Activated CD8-positive, alpha-beta memory T cell treated with anti-CD3 and anti-CD28 coated beads for 4 hours (primary cell): ENCODE data around the gene SPRY4.
"Not testable (repeated sequence)": the region's sequence is repeated elsewhere in the genome, so short reads cannot be mapped to it uniquely, and the experiment has no call there.

Source experiments
- DNase-seq, 2 donors: peaks; one replicate each; pipeline ENCODE4 v3.0.0-alpha.2; 2020; ENCODE audit warnings: low read depth in 2 of 2

The SPRY4 gene

DNA sequence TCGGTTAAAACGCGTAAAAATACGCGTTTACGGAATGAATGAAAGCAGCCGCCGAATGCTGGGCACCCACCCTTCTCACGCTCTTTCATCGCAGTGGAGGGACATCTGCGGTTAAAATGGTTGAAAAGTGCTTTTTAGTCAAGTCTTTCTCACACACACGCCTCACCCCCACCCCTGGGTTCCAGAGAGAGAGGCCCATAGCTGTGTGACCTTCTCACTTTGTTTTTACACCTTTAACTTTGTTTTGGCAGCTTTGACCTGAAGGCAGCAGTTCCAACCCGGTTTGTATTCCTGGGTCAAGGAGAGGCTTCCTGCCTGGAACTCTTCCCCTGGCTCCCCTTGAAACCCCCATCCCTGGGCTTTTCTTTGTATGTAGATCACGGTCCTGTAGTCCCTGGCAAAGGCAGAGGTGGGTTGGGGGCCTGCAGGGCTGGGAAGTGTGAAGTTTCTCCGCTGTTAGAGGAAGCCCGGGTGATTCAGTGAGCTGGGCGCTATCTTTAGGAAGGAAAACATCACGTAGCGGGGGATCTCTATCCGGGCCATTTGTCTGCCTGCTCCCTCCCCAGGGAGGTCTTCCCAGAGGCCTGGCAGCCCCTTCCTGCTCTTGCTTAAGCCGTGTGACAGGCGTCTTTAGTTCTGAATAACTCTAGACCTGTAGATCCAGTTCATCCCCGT lies 29.6 kb downstream of the SPRY4 start:
- DNase-seq, result no peak

DNA sequence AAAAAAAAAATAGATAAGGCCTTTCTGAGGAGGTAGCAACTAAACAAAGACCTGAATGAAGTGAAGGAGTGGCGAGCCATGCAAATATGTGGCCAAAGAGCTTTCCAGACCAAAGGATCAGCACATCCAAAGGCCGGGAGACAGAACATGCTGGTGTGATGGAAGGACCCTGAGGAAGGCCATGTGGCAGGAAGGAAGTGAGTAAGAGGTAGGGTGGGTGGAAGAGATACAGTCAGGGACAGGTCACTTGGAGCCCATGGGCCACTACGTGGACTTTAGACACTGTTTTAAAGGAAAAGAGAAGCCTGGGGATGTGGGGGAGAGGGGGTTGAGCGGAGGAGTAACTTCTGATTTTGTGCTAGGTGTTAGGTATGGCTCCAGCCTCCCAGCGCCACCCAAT lies 31.3 kb downstream of the SPRY4 start:
- no peak for DNase-seq

DNA sequence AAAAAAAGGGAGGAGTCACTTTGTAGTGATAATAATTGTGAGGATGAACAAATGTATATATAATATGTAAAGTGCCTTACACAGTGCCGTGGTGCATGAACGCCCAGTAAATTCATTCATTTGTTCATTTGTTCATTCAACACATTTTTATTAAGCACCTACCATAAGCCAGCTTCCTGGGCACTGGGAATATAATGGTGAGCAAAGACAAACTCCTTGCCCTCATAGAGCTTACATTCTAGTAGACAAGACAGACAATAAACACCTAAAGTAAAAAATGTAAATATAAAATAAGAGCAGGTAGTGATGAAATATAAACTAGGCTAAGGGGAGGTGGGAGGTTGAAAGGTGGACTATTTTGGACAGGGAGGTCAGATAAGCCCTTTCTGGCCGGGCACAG lies 32.0 kb downstream of the SPRY4 start:
- no peak for DNase-seq

DNA sequence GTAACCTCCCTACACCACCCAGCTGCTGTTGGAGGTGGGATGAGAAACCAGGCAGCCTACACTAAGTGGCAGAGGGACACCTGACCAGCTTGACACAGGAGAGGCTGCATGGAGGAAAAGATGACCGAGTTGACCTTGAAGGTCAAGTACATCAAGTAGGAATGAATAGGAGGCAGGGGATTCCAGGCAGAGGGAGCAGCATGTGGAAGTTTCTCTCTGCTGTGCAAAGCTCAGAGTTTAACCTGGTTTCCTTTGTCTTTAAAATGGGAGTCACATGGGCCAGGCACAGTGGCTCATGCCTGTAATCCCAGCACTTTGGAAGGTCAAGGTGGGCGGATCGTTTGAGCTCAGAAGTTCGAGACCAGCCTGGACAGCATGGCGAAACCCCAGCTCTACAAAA lies 32.6 kb downstream of the SPRY4 start:
- no peak for DNase-seq

DNA sequence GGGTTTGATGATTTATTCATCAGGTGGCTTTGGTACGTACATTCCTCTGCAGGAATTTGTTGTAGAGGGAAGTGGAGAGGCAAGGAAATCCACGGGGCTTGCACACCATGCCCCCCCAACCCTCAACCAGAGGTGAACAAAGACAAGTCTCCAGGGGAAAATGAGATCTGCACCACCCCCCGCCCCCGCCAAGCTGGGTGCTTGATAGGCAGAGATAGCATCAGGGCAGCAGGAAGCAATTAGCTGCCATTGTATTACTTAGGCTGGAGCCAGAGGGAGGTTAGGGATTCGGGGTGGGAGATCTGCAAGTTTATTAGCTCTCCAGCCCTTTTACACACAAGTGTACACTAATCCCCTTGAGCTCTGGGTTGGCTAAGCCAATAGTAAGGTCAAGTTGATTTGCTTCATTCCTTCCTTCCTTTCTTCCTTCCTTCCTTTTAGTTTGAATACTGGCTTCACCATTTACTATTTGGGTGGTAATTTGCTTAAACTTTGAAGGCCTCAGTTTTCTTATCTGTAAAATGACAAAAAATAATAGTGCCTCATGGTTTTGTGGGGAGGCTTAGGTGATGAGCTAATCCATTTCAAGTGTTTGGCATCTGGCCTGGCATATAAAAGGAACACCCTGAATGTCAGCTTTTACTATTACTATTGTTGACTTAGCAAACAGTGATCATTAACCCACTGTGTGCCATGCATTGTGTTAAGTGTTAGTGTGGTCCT lies 34.1 kb downstream of the SPRY4 start:
- DNase-seq, result no peak

DNA sequence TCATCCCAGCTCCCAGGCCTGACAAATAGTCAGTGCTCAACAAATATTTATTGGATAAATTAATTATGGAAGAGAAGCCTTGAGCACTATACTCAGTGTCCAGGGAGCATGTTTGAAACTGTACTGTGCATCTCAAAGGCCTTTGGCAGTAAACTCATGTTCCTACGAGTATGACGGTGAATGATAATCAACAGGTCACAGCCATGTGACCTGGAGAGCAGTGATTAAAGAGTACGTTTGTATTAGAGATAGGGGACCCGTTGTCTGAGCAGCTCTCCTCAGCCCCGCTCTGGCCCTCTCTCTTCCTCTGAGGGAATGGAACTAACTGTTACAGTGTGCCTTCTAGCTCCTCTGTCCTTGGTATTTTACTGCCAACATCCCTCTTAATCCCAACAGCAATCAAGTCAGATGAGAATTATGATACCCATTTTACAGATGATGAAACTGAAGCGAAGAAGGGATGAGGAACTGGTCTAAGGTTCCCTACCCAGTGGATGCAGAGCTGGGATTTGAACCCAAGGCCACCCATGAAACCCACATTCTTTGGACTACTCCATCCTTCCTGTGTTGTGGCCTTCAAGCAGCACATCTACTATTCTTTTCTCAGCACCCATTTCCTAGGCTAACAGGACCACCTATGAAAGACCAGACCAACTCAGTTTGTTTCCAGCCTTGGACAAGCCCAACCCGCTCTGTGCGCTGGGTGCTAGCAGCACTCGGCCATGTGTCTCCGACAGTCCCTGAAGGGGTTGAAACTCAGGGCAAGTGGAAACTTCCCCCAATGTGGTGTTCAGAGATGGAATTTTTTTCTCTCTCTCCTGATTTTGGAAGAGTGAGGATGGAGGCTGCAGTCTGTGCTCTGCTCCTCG lies 34.9 kb downstream of the SPRY4 start:
- no peak for DNase-seq

DNA sequence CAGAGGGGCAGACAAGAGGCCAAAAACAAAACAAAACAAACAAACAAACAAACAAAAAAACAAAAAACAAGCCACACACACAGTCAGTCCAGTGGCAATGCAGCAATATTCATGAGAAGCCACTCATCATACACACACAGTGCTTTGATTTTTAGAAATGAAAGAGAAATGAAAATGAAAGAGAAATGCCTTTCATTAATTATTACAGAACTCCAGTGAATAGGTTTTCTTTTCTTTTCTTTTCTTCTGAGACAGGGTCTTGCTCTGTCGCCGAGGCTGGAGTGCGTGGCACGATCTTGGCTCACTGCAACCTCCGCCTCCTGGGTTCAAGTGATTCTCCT lies 36.9 kb downstream of the SPRY4 start:
- DNase-seq, result no peak

DNA sequence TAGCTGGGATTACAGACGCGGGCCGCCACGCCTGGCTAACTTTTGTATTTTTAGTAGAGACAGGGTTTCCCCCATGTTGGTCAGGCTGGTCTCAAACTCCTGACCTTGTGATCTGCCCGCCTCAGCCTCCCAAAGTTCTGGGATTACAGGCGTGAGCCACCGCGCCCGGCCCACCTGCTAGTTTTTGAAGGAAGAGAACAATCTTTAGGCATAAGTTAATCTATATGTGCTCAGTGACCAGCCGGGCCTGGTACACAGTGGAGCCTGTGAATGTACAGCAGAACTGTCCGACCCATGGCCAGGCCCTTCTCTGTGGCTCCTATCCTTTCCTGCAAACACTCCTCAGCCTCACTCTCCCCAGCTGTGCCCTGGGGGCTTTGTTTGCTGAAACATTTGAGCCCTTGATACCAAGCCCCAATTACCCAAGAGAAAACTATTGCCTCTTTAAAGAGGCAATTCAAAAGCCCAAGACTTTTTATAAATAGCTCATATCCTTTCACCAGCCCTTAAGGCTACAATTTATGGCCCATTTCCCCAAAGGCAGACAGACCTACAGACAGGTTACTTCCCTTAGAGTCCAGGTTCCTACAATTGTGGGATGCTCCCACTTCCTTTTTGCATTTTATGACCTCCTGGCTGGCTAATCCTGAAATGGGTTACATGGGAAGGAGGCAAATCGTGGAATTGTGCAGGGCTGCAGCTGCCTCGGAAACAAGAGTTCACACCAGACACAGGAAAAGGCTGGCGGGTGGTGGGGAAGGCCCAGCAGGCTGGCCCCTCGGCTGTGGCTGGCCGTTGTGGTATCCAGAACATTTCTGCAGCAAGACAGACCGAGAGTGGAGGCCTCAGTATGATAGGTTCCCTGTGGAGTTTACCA lies 37.5 kb downstream of the SPRY4 start:
- DNase-seq, result no peak

DNA sequence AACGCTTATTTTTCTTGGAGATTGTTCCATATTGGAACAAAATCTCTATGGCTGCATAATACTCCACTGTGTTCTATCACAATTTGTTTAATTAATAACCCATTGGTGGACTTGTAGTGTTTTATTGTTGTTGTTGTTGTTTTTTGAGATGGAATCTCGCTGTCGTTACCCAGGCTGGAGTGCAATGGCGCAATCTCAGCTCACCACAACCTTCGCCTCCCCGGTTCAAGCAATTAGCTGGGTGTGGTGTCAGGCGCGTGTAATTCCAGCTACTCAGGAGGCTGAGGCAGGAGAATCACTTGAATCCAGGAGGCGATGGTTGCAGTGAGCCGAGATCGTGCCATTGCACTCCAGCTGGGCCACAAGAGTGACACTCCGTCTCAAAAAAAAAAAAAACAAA lies 38.7 kb downstream of the SPRY4 start:
- no peak for DNase-seq

DNA sequence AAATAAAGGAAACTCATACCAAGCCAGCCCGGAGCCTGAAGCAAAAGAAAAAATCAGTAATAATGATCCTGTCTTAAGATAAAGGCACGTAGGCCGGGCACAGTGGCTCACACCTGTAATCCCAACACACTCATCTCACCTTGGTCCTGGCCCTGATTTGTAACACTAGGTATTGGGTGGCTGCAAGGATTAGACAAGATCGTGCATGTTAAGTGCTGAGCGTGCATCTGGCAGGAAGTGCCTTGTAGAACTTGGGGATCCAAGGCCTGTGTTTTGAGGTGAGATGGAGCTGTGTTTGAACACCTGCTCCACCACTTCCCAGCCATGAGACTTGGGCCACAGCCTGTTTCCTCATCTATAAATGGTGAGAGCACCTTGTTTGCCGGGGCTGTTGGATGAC lies 41.5 kb downstream of the SPRY4 start:
- no peak for DNase-seq

DNA sequence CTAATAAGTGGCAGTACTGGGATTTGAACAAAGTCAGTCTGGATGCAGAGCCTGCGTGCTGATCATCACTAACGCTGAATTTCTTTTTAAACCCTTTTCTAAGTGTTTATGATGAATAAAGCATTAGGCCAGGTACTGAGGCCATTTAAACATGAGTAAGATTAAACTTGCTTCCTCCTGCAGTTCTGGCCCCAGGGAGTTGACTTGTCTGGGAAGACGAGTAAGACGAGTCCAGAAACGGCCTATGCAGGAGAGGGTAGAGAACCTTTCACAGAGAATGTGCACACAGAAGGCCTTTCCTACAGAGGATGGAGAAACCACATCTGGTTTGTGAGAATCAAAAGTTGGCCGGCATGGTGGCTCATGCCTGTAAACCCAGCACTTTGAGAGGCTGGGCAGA lies 42.9 kb downstream of the SPRY4 start:
- DNase-seq, result no peak

DNA sequence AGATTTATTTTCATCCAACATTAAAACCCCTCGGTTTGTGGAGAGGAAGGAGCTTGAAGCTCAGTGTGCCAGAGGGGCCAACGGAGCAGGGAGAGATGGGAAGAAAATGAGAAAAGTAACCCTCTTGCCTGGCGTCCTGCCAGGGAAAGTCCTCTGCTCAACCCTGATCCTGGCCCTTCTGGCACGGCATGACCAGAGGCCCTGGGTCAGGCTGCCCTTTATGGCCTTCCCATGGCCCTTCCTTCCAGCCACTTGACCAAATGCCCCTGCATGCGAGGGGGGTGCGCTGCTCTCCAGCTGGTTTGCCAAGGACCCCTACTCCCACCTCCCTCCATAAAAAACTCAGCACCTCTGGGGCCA lies 43.8 kb downstream of the SPRY4 start:
- no peak for DNase-seq

DNA sequence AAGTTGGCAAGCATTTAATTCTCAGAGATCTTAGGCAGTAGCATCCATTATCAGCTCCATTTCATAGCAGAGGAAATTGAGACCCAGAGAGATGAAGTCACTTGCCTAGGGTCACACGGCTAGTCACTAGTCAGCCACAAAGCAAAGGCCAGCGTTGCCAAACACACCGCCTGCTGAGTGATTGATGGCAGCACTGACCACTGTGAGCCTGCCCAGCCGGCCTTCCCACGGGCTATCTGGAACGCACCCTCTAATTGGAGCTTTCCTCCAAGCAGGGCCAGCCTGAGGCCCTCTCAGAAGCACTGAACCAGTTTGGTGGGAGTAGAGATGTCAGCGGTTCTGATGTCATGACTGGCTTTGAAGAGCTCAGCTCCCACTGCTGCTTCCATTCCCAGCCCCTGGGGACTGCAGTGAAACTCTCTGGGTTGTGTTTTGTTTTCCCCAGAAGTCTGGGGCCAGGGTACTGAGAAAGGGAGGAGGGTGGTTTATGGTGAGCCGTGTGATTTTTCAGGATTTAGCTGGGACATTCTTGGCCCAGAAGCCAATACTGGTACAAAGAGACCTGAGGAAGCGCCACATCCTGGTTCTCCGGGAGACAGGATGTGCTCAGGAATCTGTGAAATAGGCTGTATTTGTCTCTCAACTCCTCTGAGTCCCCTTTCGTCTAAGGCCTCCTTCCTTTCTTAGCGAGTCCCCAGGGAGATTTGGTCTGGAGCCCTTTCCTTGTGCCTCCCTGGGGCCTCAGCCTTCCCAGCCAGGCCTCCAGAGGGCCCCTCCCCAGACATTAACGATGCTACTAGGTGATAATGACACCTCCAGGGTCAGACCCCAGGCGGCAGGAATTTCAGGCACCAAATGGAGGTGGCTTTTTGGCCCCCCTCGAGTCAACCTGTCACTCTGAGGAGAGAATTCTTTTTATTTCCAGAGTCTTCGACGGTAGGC lies 44.5 kb downstream of the SPRY4 start:
- no peak for DNase-seq

DNA sequence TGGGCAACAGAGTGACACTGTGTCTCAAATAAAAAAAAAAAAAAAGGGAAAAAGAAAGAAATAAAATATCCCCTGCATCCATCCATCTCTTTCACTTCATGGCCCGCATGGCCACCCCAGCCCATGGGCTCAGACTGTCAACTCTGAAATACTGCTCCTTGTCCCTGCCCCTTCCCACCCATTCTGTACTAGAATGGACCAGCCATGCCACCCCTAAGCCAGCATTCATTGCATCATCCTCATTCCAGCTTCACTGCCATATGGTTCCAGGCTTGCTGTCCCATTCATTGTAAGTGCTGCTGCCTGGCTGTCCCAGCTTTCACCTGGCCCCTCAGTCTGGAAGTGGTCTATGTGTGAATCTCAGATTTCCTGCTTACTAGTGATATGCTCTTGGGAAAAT lies 46.2 kb downstream of the SPRY4 start:
- no peak for DNase-seq

DNA sequence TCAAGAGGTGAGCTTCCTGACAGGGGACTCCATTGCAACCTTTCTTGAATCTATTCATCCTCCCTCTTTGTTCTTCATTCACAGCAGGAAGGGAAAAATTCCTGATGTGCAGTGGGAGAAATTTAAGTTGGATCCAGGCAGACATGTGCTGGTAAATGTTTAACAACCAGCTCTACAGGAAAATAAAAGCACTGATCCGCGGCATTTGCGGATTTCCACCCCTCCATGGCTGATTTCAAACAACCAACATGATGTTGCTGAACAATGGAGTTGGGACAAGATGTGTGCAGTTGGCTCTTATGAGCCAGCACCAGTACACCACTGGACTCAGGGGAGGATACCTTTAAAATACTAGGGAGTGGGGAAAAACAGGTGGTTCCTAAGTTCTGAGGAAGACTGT lies 47.0 kb downstream of the SPRY4 start:
- no peak for DNase-seq

DNA sequence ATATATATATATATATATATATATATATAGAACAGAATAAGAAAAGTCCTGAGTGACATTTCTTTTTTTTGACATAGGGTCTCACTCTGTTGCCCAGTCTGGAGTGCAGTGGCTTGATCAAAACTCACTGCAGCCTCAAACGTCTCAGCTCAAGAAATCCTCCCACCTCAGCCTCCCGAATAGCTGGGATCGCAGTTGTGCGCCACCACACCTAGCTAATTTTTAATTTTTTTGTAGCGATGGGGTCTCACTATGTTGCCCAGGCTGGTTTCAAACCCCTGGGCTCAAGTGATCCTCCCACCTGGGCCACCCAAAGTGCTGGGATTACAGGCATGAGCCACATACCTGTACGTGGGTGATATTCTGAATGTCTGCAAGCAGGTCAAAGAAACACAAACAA lies 48.3 kb downstream of the SPRY4 start:
- no peak for DNase-seq

DNA sequence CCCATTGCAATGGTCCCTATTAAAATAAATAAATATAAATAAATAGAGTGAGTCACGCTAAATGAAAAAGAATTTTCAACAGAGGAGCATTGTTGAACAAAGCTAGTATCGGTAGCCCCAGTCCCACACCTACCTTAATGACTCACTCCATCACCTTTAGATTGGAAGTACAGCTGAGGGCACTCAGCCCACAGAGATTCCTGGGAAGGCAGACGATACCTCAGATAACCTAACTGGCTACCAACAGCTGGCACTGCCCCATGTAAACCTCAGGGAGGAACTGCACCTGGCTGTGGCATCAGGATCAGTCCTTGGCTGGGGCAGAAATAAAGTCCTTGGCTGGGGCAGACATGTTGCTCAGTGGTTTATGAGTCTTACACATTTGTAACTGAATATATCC lies 49.3 kb downstream of the SPRY4 start:
- DNase-seq, result no peak

DNA sequence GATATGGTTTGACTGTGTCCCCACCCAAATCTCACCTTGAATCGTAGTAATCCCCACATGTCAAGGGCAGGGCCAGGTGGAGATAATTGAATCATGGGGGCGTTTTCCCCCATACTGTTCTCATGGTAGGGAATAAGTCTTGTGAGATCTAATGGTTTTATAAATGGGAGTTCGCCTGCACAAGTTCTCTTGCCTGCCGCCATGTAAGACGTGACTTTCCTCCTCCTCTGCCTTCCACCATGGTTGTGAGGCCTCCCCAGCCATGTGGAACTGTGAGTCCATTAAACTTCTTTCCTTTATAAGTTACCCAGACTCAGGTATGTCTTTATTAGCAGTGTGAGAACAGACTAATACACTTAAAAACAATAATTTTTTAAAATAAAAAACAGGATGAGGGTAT lies 52.2 kb downstream of the SPRY4 start:
- not testable (repeated sequence) for DNase-seq

DNA sequence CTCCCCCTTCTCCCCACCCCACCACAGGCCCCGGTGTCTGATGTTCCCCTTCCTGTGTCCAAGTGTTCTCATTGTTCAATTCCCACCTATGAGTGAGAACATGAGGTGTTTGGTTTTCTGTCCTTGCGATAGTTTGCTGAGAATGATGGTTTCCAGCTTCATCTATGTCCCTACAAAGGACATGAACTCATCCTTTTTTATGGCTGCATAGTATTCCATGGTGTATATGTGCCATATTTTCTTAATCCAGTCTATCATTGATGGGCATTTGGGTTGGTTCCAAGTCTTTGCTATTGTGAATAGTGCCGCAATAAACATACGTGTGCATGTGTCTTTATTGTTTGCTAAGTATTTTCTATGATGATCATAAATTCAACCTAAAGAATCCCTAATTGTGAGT lies 60.7 kb downstream of the SPRY4 start:
- DNase-seq, result not testable (repeated sequence)

DNA sequence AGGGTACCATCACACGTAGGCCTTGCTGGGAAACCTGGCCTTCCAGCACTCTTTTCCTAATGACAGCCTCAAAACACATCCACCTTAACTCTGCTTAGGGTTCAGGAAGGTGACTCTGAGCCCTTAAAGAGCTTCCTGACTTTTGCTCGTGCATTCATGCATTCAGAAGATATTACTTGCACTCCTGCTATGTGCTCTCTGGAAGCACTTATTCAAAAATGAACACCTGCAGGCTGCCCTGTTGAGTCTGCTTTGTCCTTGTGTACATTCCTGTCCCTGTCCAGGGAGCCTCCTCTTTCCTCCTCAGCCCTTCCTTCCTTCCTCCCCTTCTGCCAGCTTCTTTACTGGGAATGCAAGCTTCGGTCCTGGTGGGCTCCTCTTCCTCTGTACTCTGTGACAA lies 61.5 kb downstream of the SPRY4 start:
- DNase-seq, result no peak

DNA sequence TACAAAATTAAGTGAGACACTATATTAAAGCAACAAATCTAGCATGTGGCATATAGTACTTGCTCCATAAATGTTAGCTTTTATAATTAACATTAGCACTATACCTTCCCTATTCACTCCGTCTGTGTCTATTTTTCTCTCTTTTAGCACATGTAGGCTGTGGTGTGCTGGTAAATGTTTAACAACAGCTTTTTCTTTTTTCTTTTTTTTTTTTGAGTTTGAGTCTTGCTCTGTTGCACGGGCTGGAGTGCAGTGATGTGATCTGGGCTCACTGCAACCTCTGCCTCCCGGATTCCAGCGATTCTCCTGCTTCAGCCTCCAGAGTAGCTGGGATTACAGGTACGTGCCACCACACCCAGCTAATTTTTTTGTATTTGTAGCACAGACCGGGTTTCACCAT lies 62.1 kb downstream of the SPRY4 start:
- DNase-seq, result no peak
